ENCODE data around the gene FOSB.

FOSB gene

DNA sequence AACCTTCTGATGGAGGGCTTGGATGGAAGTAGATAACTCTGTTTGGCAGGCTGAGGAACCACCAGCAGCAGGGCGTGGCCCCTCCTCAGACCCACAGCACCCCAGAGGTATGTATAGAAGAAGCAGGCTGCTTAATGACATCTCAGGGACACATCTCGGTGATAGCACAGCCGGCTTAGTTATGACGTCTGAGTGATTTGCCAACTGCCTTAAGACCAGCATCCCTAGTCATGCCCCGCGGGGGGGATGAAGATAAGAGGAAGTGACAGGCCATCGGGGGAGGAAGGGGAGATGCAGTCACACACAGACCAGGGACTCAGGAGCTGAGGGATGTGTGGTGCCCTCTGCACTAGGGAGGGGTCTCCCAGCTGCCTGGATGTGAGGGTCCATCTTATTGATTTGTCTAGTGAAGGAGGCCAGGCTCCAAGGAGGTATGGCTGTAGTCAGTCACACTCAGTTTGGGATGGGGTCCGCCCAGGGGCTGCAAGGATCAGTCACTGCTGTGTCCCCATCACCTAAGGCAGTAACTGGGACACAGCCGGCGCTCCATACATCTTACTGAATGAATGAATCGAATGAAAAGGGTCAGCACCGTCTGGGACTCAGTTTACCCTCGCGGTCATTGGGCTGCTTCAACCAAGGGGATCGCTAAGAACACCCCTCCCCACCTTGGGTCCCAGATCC lies 24.9 kb upstream of the FOSB start:
- DNase-seq = peak in 1 of 5 donors; percentile 41

DNA sequence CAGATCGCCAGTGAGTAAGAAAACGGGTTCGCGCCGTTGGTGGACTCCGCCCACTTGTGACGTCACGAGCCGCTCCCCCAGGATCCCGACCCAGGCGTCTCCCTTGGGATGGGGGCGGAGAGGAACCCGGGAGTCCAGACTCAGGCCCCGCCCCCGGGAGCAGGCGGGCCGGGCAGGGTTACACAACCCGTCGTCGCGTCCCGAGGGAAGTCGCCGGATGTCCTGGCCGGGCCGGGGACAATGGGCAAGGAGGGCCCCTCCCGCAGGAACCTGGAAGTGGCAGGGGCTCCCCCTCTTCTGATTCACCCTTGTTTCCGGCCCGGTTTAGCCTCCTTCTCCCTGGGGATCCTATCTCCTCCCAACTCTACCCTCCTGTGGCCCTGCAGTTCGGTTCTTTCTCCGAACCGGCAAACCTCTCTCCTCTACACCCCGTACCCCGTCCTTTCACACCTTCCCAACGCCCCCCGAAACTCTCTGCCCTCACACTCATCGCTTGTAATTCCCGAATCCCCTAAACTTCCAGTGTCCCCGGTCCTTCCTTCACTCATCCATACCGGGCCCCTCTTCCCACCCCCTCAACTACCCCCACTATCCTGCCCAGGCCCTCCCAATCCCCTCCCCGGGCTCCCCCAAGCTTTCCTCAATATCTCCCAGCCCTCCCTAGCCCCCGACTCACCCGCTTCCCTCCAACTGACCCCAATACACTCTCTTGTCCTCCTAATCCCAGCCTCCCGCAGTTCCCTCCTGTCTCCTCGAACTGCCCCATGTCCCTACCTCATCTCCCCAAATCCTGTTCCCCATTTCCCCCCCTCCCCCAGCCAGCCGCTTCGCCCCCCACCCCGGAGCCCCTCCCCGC lies 24.1 kb upstream of the FOSB start:
- peak in 4 of 5 donors; percentile 32 to 47 (median 35) for DNase-seq

DNA sequence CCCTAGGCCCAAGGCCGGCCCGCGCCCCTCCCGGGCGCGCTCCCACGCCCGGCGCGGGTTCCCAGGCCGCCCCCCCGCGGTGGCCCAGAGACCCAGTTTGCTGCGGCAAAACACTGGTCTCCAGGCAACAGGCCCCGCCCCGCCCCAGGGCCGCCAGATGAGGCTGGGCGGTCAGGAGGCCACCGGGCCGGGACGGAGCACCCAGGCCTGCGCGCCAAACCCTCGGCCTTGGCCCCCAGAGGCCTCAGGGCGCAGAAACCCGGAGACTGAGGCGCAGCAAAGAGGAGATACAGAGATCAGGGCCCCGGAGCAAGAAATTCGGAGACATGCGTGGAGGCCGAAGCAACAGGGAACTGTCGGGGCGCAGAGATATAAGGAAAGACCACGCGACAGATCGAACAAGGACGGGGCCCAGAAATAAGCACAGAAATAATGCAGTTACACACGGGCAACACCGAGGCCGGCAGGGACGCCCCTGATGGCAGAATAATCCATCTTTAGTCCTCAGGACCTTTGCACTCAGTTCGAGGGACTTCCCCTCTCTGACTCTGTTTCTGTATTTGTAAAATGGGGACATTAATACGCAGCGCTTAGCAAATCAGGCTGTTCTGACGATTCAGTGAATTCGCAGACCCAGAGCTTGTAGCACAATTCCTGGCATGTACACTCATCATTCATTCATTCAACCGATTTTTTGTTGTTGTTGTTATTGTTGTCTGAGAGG lies 23.3 kb upstream of the FOSB start:
- peak; percentile 61 to 79 (median 72) for DNase-seq

DNA sequence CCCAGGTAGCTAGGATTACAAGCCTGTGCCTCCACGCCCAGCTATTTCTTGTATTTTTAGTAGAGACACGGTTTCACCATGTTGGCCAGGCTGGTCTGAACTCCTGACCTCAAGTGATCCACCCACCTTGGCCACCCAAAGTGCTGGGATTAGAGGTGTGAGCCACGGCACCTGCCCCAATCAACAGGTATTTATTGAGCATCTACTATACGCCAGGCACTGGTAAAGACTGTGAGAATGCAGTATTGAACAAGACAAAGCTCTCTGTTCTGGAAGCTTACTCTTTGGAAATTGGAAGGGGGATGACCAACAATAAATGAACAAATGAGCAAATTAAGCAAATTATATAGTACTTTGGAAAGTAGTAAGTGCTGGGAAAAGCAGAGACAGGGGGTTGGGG lies 22.7 kb upstream of the FOSB start:
- DNase-seq = no peak

DNA sequence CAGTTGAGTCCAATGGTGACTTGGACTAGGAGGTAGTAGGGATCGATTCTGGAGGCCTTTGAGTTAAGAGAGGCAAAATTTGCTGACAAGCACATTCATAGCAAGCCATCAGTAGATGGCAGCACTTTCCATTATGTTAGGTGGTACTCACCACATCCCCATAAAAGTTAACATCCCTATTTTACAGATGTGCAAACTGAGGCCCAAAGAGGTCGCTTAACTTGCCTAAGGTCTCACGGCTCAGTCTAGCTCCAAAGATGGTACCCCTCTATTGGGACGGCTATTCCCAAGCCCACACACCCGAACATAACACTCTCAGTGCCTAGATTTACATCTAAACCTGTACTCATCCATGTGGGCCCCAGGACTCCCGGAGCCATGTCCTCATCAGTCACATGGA lies 21.5 kb upstream of the FOSB start:
- DNase-seq = no peak

DNA sequence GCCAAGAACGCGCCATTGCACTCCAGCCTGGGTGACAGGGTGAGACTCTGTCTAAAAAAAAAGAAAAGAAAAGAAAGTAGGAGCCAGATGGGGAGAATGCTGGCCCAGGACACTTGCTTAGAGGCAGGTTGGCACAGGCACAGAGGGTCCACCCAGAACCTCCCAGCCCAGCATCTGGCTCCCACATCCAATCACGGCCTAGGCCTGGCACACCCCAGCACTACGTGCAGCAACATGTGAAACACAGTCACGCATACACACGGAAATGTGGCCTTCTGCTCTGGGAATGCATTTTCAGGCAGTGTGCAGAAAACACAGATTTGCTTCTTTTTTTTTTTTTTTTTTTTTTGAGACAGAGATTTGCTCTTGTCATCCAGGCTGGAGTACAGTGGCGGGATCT lies 20.9 kb upstream of the FOSB start:
- DNase-seq = no peak

DNA sequence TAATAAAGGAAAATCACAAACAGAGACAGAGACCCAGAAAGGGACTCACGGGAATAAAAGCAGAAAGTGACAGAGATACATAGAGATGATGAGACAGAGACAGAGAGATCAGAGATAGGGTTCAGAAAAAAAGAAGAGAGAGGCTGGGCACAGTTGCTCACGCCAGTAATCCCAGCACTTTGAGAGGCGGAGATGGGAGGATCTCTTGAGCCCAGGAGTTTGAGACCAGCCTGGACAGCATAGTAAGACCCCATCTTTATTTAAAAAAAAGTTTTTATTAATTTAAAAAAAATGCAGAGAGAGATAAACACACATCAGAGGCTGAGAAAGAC lies 19.4 kb upstream of the FOSB start:
- no peak for DNase-seq

DNA sequence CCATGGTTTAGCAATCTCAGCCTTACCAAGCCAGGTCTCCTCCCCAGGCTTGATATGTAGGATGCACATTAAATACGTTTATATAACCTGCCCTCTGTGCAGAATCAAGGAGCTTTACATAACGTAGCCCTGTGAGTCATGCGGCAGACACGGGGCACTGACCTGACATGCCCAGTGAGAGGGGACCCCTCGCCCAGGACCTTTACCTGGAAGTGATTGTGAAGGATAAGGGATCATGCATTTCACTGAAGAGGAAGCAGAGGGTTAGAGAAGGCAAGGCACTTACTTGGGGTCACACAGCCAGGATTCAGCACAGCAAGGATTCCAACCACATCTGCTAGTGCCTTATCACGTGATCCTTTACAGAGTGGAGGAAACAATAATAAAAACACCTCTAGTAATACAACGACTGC lies 18.9 kb upstream of the FOSB start:
- no peak for DNase-seq

DNA sequence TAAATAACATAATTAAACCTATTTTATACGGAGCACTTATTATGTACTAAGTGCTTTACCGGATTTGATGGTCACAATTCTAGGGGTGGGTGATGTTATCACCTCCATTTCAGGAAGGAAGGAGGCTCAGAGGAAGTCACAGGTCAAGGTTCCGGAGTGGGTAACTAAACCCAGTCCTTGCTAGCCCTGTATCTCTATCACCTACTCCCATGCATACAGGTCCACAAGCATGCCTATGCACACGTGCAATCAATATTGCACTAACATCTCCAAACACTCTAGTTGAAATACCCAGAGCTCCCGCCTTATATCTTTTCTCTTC lies 17.8 kb upstream of the FOSB start:
- DNase-seq = peak in 4 of 5 donors; percentile 9 to 51 (median 28)

DNA sequence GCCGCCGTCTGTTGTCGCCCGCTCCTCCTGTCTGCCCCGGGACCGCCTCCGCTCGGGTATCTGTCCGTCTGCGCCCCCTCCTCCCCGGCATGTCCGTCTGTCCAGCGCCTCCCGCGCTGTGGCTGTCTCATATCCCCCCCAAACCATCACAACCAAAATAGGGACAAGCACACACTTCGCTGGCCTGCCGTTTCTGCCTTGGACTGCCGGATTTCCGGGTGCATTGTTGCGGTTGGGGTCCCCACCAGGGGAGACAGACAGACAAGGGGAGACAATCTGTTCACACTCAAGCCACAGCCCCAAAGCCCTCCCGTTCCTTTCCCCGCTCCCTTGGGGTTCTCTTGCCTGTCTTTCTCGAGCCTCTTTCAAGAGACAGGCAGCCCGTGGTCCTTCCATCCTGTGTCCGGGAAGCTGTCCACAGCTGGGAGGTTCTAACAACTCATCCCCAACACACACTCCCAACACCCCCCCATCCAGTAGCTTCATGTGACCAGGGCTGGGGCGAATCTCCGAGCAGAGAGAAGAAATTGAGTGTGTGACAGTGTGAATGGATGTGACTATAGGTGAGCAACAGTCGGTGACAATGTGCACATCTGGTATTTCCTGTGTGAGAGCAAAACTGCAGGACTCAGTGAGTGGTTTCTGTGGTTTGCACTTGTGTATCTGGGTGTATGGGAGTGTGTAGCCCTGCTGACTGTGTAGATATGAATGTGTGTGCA lies 16.5 kb upstream of the FOSB start:
- peak; percentile 51 to 78 (median 64) for DNase-seq

DNA sequence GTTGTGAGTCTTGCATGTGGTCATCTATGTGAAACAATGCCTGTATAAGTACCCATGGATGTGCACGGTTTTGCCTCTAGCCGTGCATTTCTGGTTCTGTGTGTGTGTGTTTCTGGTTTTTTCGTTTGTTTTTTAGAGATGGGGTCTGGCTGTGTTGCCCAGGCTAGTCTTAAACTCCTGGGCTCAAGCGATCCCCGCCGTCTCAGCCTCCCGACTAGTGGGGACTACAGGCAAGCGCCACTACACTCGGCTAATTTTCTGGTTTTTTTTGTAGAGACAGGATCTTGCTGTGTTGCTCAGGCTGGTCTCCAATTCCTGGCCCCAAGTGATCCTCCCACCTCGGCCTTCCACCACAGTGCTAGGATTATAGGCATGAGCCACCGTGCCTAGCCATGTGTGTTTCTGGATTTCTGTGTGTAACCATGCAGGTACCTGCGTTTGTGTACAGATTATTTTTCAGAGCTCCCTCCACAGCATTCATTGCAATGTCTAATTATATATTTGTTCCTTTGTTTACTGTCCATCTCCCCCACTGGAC lies 15.9 kb upstream of the FOSB start:
- no peak for DNase-seq

DNA sequence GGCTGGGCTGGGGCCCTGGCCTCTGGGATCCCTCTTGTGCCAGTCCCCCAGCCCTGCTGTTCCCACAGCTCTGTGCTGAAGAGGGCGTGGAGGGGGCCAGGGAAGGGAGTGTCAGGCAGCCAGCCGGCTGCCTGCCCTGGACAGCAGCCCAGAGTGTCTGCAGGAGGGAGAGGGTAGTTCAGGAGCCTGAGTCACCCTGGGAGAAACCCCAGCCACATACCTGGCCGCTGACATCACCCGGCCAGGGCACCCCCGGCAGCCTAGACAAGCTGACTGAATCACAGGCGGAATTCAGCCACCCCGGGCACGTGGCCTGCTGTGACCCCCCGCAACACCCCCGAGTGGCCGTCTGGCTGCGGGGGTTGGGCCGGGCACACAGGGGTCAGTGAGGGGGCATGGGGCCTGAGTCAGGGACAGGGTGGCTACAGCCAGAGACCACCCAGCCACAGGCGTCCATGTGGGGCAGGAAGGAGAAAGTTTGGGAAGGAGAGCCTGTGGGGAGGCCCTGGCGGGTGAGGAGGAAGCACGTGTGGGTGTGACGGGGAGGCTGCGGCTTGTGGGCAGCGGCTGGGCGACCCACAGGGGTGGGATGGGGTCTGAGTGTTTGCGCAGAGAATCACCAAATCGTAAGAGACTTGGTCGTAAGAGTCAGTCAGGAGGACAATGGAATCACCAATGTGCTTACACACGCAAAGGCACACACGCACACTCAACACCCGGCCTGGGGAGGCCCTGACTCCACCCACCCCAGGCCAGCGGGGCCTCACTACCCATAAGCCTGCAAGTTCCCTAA lies 11.9 kb upstream of the FOSB start:
- DNase-seq = peak in 4 of 5 donors; percentile 41 to 70 (median 60)

DNA sequence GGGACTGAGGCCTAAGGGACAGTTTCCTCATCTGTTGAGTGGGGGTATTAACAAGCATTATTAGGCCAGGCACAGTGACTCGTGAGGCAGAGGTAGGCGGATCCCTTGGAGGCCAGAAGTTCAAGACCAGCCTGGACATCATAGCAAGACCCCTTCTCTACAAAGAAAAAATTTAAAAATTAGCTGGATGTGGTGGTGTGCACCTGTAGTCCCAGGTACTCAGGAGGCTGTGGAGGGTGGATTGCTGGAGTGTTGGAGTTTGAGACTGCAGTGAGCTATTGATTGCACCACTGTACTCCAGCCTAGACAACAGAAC lies 11.3 kb upstream of the FOSB start:
- DNase-seq = no peak

DNA sequence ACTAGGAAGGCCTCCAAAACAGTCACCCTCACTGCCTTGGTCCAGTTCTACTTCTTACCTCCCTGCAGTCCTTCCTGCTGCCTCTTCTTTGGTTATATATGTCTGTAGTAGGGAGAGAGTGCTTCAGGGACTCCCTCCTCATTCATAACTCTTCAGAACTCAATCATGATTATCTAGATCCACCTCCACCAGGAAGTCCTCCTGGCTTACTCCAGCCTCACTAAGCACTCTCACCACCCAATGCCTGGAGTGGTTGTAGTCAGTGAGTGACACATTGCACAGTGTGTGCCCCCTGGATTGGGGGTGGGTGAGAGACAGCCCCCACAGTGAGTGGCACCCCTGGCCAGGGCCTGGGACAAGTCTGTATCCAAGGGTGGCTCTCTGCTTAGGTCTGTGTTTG lies 10.0 kb upstream of the FOSB start:
- no peak for DNase-seq

DNA sequence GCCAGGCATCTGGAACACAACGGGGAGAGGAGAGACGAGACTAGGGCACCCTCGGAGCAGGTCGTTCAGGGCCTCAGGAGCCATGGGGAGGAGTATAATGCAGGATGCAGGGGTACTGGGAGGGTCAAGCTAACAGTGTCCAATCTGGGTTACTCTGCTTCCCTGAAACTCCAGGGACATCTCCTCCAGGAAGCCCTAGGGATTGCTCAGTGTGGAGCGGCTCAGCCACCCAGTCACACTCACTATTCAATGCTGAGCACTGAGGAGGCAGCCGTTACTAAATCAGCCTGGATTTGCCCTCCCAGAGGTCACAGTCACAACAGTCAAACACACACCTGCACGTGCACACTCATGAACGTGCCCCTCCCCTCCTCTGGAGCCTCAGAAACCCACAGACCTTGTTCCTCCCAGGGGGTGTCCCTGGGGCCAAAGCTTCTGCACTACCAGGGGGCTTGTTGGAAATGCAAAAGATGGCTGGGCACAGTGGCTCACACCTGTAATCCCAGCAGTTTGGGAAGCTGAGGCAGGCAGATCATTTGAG lies 6.9 kb upstream of the FOSB start:
- DNase-seq = no peak

DNA sequence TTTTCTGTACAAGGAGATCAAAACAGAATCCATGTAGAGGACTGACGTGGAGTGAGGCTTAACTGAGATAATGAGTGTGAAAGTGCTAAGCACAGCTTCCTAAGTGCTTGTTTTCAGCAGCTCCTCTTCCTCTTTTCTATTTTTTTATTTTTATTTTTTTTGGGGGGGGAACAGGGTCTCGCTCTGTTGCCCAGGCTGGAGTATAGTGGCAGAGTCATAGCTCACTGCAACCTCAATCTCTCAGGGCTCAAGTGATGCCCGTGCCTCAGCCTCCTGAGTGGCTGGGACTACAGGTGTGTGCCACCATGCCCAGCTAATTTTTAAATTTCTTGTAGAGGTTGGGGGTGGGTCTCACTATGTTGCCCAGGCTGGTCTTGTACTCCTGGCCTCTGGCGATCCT lies 5.6 kb upstream of the FOSB start:
- no peak for DNase-seq

DNA sequence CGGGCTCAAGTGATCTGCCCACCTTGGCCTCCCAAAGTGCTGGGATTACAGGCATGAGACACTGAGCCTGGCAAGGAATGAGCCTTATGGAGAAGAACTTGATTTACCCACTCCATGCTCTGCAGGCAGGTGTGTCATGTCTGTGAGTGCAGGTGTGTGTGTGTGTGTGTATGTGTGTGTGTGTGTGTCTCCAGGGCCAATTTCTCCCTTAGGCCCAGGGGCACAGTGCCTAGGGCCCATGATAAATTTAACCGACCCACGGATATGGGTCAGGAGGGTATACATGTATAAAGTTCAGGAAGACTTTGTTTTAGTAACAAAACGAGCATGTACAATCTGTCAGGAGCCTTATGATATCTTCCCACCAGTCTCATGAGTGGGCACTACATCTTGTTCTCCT lies 4.6 kb upstream of the FOSB start:
- no peak for DNase-seq

DNA sequence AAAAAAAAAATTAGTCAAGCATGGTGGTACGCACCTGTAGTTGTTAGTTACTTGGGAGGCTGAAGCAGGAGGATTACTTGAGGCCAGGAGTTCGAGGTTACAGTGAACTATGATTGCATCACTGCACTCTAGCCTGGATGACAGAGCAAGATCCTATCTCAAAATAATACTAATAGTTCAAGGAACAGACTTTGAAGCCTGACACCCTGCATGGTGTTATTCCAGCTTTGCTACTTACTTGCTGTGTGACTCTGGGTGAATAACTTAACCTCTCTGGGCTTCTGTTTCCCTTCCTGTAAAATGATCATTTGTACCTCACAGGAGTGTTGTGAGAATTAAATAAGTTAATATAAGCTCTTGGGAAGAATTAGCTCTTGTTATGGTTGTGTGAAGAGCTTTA lies 3.5 kb upstream of the FOSB start:
- DNase-seq = no peak

DNA sequence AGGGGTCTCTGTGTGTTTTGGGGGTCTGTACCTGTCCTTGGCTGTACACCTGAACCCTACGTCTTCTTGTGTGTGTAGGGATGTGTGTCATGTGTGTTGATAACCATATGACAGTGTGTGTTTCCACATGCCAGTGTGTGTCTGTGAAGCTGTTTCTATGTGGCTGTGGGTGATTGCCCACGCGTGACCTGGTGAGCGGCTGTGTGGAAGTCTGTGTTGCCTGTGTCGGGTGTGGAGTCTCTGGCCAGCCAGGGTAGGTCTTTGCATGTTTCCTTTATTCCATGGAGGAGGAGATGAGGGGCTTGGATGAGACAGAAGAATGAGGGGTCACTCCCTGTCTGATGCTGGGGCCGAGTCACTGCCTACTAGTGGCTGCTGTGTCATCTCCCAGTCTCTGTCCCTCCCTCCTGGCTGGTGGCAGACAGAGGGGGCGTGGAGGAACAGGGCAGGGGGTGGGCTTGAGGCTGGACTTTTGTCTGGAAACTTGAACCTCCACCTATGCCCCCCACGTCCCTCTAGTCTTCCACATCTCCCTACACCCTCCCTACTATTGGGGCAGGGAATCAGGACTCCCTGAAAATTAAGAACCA lies 2.8 kb upstream of the FOSB start:
- DNase-seq = no peak

DNA sequence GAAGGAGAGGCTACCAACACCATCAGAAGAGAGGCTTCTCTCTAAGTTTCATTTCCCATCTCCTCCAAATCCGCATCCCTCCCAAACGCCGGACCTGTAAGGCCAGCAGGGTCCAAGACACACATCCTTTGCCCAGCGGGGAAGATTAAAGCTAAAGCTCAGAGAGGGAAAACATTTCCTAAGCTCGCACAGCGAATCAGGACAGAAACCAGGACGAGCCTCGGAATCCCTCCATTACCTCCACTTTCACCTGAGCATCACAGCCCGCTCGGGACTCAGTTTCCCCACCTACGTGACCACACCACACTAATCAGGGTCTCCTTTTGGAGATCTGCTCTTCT lies 711 bp upstream of the FOSB start:
- DNase-seq = no peak

DNA sequence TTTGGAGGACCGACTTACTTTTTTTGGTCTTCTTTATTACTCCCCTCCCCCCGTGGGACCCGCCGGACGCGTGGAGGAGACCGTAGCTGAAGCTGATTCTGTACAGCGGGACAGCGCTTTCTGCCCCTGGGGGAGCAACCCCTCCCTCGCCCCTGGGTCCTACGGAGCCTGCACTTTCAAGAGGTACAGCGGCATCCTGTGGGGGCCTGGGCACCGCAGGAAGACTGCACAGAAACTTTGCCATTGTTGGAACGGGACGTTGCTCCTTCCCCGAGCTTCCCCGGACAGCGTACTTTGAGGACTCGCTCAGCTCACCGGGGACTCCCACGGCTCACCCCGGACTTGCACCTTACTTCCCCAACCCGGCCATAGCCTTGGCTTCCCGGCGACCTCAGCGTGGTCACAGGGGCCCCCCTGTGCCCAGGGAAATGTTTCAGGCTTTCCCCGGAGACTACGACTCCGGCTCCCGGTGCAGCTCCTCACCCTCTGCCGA lies 409 bp downstream of the FOSB start:
- peak in 3 of 5 donors; percentile 35 to 52 (median 48) for DNase-seq

DNA sequence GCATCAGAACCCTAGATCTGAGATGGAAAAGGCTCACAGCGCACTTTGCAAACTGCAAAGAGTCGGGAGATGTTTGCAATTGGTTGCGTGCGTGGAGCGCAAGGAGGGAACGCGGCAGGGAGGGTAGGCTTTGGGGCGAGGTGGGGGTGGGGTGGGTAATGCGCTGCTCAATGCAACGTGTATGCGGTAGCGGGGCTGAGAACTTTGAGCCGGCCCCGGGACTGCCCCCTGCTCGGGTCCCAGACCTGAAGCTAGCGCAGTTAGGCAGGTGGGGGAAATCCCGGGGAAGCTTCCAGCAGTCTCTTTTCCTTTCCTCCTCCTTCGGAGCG lies 971 bp downstream of the FOSB start:
- no peak for DNase-seq
